Esophagus mucosa (tissue), 1 donor: Measurements from ENCODE around the gene ERV3-1. TPM values are rescaled to one million over a fixed set of nuclear protein-coding genes. Genes with fewer than 3 reads are reported as not detected.

Source experiments
- total RNA-seq: library from RNA; stranded (reverse); gene quantifications from one replicate; pipeline ENCODE4 v1.2.4, GENCODE V29; 2023
- donor health status: DM: yes; HTN: yes; CAD: no.

The ERV3-1 gene
- total RNA-seq, 1 donor from 2014 or later = 17.3 TPM

Other genes starting within 250 kb of the ERV3-1 start
- 5.4 TPM for gene ZNF138, start 212.3 kb downstream of the ERV3-1 start, total RNA-seq
- 6.0 TPM for gene ZNF273, start 103.4 kb downstream of the ERV3-1 start, total RNA-seq
- gene ZNF117, start 15.7 kb downstream of the ERV3-1 start, total RNA-seq = 10.7 TPM